ENCODE results near the gene RNF144A.

GRCh38 chr2:6995391-6996097 is 78.3 kb downstream of the RNF144A start:
- no peak for TF ChIP-seq CTCF (IDR thresholded peaks at IDR 0.05)
- no peak for TF ChIP-seq POLR2A (IDR thresholded peaks at IDR 0.05)
- no peak for TF ChIP-seq POLR2AphosphoS5 (IDR thresholded peaks at IDR 0.05)
- TF ChIP-seq EP300 (IDR thresholded peaks at IDR 0.05), result no peak
